WTC11 (cell line): ENCODE data around the gene ZBTB7C. TPM values are rescaled to one million over a fixed set of nuclear protein-coding genes. Genes with fewer than 3 reads are reported as not detected.

Source experiments
- ATAC-seq: fragments of 200-7000 bp; cut with Tn5 transposase; 2 replicates; pipeline ENCODE4 v1.10.0; 2021; ENCODE audit warnings: mild to moderate bottlenecking, moderate library complexity
- CTCF ChIA-PET: fragments of 300-600 bp; sonication (Branson Sonifier 250); formaldehyde crosslinking; loops from one replicate; lab custom pipeline; 2021; ENCODE audit warnings: antibody characterized with exemption; lab: Charles Lee
- POLR2A ChIA-PET: fragments of 350-600 bp; sonication (Branson Sonifier 250); formaldehyde crosslinking; loops from one replicate; lab custom pipeline; 2021; ENCODE audit warnings: antibody characterized with exemption; lab: Charles Lee
- DNase-seq: peaks from one replicate; pipeline ENCODE4 v3.0.0; 2021; ENCODE audit warnings: low spot score
- H3K27ac Mint-ChIP-seq: 2 replicates; pipeline ENCODE4 v1.8.0; 2021; ENCODE audit warnings: mixed read lengths
- H3K27me3 Mint-ChIP-seq: 2 replicates; pipeline ENCODE4 v1.8.0; 2021; ENCODE audit warnings: low read depth, mild to moderate bottlenecking, moderate library complexity, mixed read lengths
- H3K36me3 Mint-ChIP-seq: 2 replicates; pipeline ENCODE4 v1.8.0; 2021; ENCODE audit warnings: mixed read lengths
- H3K4me1 Mint-ChIP-seq: 2 replicates; pipeline ENCODE4 v1.8.0; 2022; ENCODE audit warnings: mixed read lengths
- H3K4me3 Mint-ChIP-seq: 2 replicates; pipeline ENCODE4 v1.8.0; 2021; ENCODE audit warnings: mild to moderate bottlenecking, moderate library complexity, mixed read lengths
- H3K9me3 Mint-ChIP-seq: 2 replicates; pipeline ENCODE4 v1.8.0; 2021; ENCODE audit warnings: mixed read lengths
- FOXP1 ChIP-seq: sonication (generic); formaldehyde crosslinking; IDR thresholded peaks from 2 replicates; pipeline ENCODE4 v1.8.0; 2022; ENCODE audit warnings: missing genetic modification reagents, mild to moderate bottlenecking, moderate library complexity, borderline replicate concordance
- GRHL2 ChIP-seq: fragments of 250-450 bp; sonication (Bioruptor Pico); IDR thresholded peaks from 2 replicates; pipeline ENCODE4 v1.8.0; 2022; ENCODE audit warnings: mild to moderate bottlenecking, moderate library complexity; ENCODE audit not compliant: insufficient replicate concordance, severe bottlenecking
- HMGA2 ChIP-seq: fragments of 250-450 bp; sonication (Bioruptor Pico); IDR thresholded peaks from 2 replicates; pipeline ENCODE4 v1.4.0; 2021; ENCODE audit warnings: mild to moderate bottlenecking, moderate library complexity
- MYBL2 ChIP-seq: sonication (generic); formaldehyde crosslinking; IDR thresholded peaks from 2 replicates; pipeline ENCODE4 v1.8.1; 2023; ENCODE audit warnings: mild to moderate bottlenecking, moderate library complexity, missing genetic modification reagents
- NR2C2 ChIP-seq: sonication (generic); formaldehyde crosslinking; IDR thresholded peaks from 2 replicates; pipeline ENCODE4 v1.8.0; 2022; ENCODE audit warnings: mild to moderate bottlenecking, missing genetic modification reagents
- TEAD1 ChIP-seq: sonication (generic); formaldehyde crosslinking; IDR thresholded peaks from 2 replicates; pipeline ENCODE4 v1.8.0; 2022; ENCODE audit warnings: mild to moderate bottlenecking, missing genetic modification reagents
- TP53 ChIP-seq: sonication (generic); formaldehyde crosslinking; IDR thresholded peaks from 2 replicates; pipeline ENCODE4 v1.8.1; 2023; ENCODE audit warnings: mild to moderate bottlenecking, missing genetic modification reagents
- ZNF317 ChIP-seq: sonication (generic); formaldehyde crosslinking; IDR thresholded peaks from 2 replicates; pipeline ENCODE4 v1.8.1; 2023; ENCODE audit warnings: low read depth, mild to moderate bottlenecking, moderate library complexity, missing genetic modification reagents, borderline replicate concordance
- ZNF423 ChIP-seq: fragments of 250-450 bp; sonication (Bioruptor Pico); IDR thresholded peaks from 2 replicates; pipeline ENCODE4 v2.1.2; 2022; ENCODE audit warnings: mild to moderate bottlenecking, moderate library complexity
- total RNA-seq: library from RNA; stranded (reverse); gene quantifications from 3 replicates; pipeline ENCODE4 v1.2.3, GENCODE V29; 2021
- TF ChIP-seq, protein P1 (sequence below): fragments of 250-450 bp; sonication (Bioruptor Pico); IDR thresholded peaks from 2 replicates; pipeline ENCODE4 v2.1.2; 2022; ENCODE audit warnings: mild to moderate bottlenecking, moderate library complexity
- TF ChIP-seq, protein P2 (sequence below): sonication (generic); formaldehyde crosslinking; IDR thresholded peaks from 2 replicates; pipeline ENCODE4 v1.8.1; 2022; ENCODE audit warnings: mild to moderate bottlenecking, moderate library complexity, missing genetic modification reagents
- TF ChIP-seq, protein P3 (sequence below): sonication (generic); formaldehyde crosslinking; IDR thresholded peaks from 2 replicates; pipeline ENCODE4 v1.8.0; 2022; ENCODE audit warnings: mild to moderate bottlenecking, missing genetic modification reagents
- TF ChIP-seq, protein P4 (sequence below): fragments of 250-450 bp; sonication (Bioruptor Pico); IDR thresholded peaks from 2 replicates; pipeline ENCODE4 v1.8.0; 2021; ENCODE audit warnings: mild to moderate bottlenecking
- TF ChIP-seq, protein P5 (sequence below): sonication (generic); formaldehyde crosslinking; IDR thresholded peaks from 2 replicates; pipeline ENCODE4 v1.8.0; 2023; ENCODE audit warnings: mild to moderate bottlenecking, missing genetic modification reagents
- TF ChIP-seq, protein P6 (sequence below): sonication (generic); formaldehyde crosslinking; IDR thresholded peaks from 2 replicates; pipeline ENCODE4 v1.8.1; 2022; ENCODE audit warnings: low read depth, missing genetic modification reagents, borderline replicate concordance
- TF ChIP-seq, protein P7 (sequence below): sonication (generic); formaldehyde crosslinking; IDR thresholded peaks from 2 replicates; pipeline ENCODE4 v1.8.1; 2022; ENCODE audit warnings: missing genetic modification reagents, borderline replicate concordance
- TF ChIP-seq, protein P8 (sequence below): fragments of 250-450 bp; sonication (Bioruptor Pico); IDR thresholded peaks from 2 replicates; pipeline ENCODE4 v1.9.0; 2021; ENCODE audit warnings: mild to moderate bottlenecking, borderline replicate concordance

The ZBTB7C gene
- total RNA-seq, 1 experiment from 2014 or later: 0.48 TPM

DNA sequence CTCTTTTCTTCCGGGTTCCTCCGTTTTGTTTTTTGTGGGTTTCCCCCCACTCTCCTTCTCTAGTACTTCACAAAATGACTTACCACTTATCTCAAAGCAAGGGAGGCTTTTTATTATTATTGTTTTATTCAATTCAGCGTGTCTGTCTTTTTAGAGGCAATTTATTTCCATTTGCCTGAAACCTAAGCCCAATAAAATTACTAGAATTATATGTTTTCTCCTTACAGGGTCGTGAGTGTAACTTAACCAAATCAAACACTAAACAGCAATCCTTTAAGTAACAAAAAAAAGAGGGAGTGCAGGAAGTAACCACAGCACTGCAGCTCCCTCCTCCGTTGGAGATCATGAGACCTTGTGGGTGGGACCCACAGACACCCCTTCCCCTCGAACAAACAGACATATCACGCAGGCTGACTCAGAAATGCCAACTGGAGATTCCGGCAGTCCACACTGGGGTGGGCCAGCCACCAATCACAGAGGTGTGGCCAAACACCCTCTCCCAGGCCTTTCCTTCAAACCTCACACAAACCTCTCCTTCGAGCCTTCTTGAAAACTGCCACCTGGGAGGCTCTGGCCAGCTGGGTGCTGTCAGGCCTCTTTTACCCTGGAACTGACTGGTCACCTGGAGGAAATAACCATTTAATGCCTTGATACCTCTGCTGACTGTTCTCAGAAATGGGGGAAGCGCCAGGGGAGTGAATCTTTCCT lies 271.7 kb downstream of the ZBTB7C start:
- Mint-ChIP-seq H3K27ac (no peak overlapping the region), H3K4me1 (peaks cover 41% of the 10 kb centered on the region), H3K27me3 (peaks cover 68% of the 10 kb centered on the region), H3K9me3 (no peaks in the 10 kb centered on the region), H3K4me3 (peak overlapping the region; percentile 70), H3K36me3 (no peaks in the 10 kb centered on the region)
- DNase-seq (no peak), ATAC-seq (no peak)
- ChIA-PET CTCF (interaction anchor here (0.6 to 1.5 kb wide), 6 partner anchors 23 to 308 kb away, joined by 3 to 6 read pairs (median 3); no protein-coding TSS in a partner anchor), POLR2A (no interaction called here)
- TF ChIP-seq, protein P1, sequence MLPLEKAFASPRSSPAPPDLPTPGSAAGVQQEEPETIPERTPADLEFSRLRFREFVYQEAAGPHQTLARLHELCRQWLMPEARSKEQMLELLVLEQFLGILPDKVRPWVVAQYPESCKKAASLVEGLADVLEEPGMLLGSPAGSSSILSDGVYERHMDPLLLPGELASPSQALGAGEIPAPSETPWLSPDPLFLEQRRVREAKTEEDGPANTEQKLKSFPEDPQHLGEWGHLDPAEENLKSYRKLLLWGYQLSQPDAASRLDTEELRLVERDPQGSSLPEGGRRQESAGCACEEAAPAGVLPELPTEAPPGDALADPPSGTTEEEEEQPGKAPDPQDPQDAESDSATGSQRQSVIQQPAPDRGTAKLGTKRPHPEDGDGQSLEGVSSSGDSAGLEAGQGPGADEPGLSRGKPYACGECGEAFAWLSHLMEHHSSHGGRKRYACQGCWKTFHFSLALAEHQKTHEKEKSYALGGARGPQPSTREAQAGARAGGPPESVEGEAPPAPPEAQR (CRISPR knock-in tag): no peak
- TF ChIP-seq ZNF317: no peak
- TF ChIP-seq HMGA2 (CRISPR knock-in tag): no peak
- no peak for TF ChIP-seq TP53 (CRISPR knock-in tag)
- no peak for TF ChIP-seq ZNF423 (CRISPR knock-in tag)
- TF ChIP-seq, protein P2, sequence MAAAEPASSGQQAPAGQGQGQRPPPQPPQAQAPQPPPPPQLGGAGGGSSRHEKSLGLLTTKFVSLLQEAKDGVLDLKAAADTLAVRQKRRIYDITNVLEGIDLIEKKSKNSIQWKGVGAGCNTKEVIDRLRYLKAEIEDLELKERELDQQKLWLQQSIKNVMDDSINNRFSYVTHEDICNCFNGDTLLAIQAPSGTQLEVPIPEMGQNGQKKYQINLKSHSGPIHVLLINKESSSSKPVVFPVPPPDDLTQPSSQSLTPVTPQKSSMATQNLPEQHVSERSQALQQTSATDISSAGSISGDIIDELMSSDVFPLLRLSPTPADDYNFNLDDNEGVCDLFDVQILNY: no peak
- no peak for TF ChIP-seq NR2C2 (CRISPR knock-in tag)
- TF ChIP-seq, protein P3, sequence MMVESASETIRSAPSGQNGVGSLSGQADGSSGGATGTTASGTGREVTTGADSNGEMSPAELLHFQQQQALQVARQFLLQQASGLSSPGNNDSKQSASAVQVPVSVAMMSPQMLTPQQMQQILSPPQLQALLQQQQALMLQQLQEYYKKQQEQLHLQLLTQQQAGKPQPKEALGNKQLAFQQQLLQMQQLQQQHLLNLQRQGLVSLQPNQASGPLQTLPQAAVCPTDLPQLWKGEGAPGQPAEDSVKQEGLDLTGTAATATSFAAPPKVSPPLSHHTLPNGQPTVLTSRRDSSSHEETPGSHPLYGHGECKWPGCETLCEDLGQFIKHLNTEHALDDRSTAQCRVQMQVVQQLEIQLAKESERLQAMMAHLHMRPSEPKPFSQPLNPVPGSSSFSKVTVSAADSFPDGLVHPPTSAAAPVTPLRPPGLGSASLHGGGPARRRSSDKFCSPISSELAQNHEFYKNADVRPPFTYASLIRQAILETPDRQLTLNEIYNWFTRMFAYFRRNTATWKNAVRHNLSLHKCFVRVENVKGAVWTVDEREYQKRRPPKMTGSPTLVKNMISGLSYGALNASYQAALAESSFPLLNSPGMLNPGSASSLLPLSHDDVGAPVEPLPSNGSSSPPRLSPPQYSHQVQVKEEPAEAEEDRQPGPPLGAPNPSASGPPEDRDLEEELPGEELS (CRISPR knock-in tag): no peak
- TF ChIP-seq, protein P4, sequence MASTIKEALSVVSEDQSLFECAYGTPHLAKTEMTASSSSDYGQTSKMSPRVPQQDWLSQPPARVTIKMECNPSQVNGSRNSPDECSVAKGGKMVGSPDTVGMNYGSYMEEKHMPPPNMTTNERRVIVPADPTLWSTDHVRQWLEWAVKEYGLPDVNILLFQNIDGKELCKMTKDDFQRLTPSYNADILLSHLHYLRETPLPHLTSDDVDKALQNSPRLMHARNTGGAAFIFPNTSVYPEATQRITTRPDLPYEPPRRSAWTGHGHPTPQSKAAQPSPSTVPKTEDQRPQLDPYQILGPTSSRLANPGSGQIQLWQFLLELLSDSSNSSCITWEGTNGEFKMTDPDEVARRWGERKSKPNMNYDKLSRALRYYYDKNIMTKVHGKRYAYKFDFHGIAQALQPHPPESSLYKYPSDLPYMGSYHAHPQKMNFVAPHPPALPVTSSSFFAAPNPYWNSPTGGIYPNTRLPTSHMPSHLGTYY: no peak

DNA sequence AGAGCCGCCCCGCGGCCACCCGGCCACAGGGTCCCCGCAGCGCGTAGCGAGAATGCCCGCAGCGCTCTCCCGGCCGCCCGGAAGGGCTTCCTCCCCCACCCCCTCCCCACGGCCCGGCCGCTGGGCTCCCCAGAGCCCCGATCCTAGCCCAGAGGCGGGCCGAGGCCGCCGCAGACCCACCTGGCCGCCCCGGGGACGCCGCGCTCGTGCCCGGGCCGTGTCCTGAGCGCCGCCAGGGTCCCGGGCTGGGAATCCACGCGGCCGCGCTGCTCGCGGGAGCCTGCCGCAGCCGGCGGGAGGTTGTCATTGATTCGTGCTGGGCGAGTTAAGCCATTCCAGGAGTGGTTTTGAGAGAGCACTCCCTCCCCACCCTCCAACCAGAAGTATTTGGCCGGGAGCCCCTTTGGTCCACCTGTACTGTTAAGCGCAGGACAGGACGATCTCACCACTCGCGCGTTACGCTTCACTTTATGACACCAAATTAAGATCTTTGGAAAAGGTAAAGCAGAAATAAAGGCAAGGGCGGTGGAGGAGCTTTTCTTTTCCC lies 272.3 kb downstream of the ZBTB7C start:
- ChIA-PET CTCF (interaction anchor here (0.6 to 1.5 kb wide), 7 partner anchors 24 to 309 kb away, joined by 3 to 6 read pairs (median 3); no protein-coding TSS in a partner anchor), POLR2A (interaction anchor here (1.5 kb wide), 1 partner anchor 26 kb away, joined by 3 read pairs; no protein-coding TSS in a partner anchor)
- no peaks in the 10 kb centered on the region for H3K36me3 Mint-ChIP-seq
- H3K27me3 Mint-ChIP-seq: peaks cover 68% of the 10 kb centered on the region
- DNase-seq: no peak
- H3K27ac Mint-ChIP-seq: no peak overlapping the region
- H3K4me1 Mint-ChIP-seq: peaks cover 39% of the 10 kb centered on the region
- peak; percentile 29 for ATAC-seq
- peak overlapping the region; percentile 70 for H3K4me3 Mint-ChIP-seq
- no peaks in the 10 kb centered on the region for H3K9me3 Mint-ChIP-seq
- no peak for TF ChIP-seq TEAD1 (CRISPR knock-in tag)
- no peak for TF ChIP-seq MYBL2 (CRISPR knock-in tag)
- TF ChIP-seq, protein P5, sequence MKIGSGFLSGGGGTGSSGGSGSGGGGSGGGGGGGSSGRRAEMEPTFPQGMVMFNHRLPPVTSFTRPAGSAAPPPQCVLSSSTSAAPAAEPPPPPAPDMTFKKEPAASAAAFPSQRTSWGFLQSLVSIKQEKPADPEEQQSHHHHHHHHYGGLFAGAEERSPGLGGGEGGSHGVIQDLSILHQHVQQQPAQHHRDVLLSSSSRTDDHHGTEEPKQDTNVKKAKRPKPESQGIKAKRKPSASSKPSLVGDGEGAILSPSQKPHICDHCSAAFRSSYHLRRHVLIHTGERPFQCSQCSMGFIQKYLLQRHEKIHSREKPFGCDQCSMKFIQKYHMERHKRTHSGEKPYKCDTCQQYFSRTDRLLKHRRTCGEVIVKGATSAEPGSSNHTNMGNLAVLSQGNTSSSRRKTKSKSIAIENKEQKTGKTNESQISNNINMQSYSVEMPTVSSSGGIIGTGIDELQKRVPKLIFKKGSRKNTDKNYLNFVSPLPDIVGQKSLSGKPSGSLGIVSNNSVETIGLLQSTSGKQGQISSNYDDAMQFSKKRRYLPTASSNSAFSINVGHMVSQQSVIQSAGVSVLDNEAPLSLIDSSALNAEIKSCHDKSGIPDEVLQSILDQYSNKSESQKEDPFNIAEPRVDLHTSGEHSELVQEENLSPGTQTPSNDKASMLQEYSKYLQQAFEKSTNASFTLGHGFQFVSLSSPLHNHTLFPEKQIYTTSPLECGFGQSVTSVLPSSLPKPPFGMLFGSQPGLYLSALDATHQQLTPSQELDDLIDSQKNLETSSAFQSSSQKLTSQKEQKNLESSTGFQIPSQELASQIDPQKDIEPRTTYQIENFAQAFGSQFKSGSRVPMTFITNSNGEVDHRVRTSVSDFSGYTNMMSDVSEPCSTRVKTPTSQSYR (CRISPR knock-in tag): no peak
- TF ChIP-seq GRHL2: no peak
- TF ChIP-seq, protein P6, sequence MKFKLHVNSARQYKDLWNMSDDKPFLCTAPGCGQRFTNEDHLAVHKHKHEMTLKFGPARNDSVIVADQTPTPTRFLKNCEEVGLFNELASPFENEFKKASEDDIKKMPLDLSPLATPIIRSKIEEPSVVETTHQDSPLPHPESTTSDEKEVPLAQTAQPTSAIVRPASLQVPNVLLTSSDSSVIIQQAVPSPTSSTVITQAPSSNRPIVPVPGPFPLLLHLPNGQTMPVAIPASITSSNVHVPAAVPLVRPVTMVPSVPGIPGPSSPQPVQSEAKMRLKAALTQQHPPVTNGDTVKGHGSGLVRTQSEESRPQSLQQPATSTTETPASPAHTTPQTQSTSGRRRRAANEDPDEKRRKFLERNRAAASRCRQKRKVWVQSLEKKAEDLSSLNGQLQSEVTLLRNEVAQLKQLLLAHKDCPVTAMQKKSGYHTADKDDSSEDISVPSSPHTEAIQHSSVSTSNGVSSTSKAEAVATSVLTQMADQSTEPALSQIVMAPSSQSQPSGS (CRISPR knock-in tag): no peak
- TF ChIP-seq, protein P7, sequence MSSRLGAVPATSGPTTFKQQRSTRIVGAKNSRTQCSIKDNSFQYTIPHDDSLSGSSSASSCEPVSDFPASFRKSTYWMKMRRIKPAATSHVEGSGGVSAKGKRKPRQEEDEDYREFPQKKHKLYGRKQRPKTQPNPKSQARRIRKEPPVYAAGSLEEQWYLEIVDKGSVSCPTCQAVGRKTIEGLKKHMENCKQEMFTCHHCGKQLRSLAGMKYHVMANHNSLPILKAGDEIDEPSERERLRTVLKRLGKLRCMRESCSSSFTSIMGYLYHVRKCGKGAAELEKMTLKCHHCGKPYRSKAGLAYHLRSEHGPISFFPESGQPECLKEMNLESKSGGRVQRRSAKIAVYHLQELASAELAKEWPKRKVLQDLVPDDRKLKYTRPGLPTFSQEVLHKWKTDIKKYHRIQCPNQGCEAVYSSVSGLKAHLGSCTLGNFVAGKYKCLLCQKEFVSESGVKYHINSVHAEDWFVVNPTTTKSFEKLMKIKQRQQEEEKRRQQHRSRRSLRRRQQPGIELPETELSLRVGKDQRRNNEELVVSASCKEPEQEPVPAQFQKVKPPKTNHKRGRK: no peak
- TF ChIP-seq, protein P8, sequence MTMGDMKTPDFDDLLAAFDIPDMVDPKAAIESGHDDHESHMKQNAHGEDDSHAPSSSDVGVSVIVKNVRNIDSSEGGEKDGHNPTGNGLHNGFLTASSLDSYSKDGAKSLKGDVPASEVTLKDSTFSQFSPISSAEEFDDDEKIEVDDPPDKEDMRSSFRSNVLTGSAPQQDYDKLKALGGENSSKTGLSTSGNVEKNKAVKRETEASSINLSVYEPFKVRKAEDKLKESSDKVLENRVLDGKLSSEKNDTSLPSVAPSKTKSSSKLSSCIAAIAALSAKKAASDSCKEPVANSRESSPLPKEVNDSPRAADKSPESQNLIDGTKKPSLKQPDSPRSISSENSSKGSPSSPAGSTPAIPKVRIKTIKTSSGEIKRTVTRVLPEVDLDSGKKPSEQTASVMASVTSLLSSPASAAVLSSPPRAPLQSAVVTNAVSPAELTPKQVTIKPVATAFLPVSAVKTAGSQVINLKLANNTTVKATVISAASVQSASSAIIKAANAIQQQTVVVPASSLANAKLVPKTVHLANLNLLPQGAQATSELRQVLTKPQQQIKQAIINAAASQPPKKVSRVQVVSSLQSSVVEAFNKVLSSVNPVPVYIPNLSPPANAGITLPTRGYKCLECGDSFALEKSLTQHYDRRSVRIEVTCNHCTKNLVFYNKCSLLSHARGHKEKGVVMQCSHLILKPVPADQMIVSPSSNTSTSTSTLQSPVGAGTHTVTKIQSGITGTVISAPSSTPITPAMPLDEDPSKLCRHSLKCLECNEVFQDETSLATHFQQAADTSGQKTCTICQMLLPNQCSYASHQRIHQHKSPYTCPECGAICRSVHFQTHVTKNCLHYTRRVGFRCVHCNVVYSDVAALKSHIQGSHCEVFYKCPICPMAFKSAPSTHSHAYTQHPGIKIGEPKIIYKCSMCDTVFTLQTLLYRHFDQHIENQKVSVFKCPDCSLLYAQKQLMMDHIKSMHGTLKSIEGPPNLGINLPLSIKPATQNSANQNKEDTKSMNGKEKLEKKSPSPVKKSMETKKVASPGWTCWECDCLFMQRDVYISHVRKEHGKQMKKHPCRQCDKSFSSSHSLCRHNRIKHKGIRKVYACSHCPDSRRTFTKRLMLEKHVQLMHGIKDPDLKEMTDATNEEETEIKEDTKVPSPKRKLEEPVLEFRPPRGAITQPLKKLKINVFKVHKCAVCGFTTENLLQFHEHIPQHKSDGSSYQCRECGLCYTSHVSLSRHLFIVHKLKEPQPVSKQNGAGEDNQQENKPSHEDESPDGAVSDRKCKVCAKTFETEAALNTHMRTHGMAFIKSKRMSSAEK (CRISPR knock-in tag): no peak
- no peak for TF ChIP-seq FOXP1 (CRISPR knock-in tag)
